PC-9 (cell line): ENCODE results near the gene SPATA4. TPM values are rescaled to one million over a fixed set of nuclear protein-coding genes. Genes with fewer than 3 reads are reported as not detected.

Source experiments
- BruUV-seq: library from RNA; stranded (reverse); fragments of 400-500 nt; replicated peaks from 2 replicates; lab custom pipeline; 2021; lab: Mats Ljungman, UMichigan
- CTCF ChIA-PET: fragments of 300-600 bp; sonication (Branson Sonifier 250); formaldehyde crosslinking; loops from one replicate; lab custom pipeline; 2022; ENCODE audit warnings: antibody characterized with exemption; lab: Charles Lee
- POLR2A ChIA-PET: fragments of 300-600 bp; sonication (Branson Sonifier 250); formaldehyde crosslinking; loops from one replicate; lab custom pipeline; 2022; ENCODE audit warnings: antibody characterized with exemption; ENCODE audit not compliant: unreplicated experiment; lab: Charles Lee
- DNase-seq, 2 experiments: peaks; one replicate each; pipeline versions ENCODE4 v3.0.0 to v3.0.0-alpha.2; 2015 to 2022; ENCODE audit warnings: mixed read lengths in 1 of 2
- H2AFZ ChIP-seq: fragments of 200-600 bp; sonication (generic); 2 replicates; pipeline ENCODE4 v1.8.1; 2017; ENCODE audit warnings: antibody characterized with exemption
- H3F3A ChIP-seq: fragments of 200-600 bp; sonication (generic); 2 replicates; pipeline ENCODE4 v1.8.1; 2017; ENCODE audit warnings: antibody characterized with exemption, mild to moderate bottlenecking, low read depth; ENCODE audit not compliant: insufficient read depth
- H3K27ac ChIP-seq: fragments of 200-600 bp; sonication (generic); 2 replicates; pipeline ENCODE4 v1.6.1; 2016; ENCODE audit warnings: mixed run types
- H3K27me3 ChIP-seq: fragments of 200-600 bp; sonication (generic); 2 replicates; pipeline ENCODE4 v1.6.1; 2016; ENCODE audit warnings: low read depth, mixed run types; ENCODE audit not compliant: insufficient read depth
- H3K36me3 ChIP-seq: fragments of 200-600 bp; sonication (generic); 2 replicates; pipeline ENCODE4 v1.6.1; 2016; ENCODE audit warnings: low read depth, mixed run types
- H3K4me1 ChIP-seq: fragments of 200-600 bp; sonication (generic); replicated peaks from 2 replicates; pipeline ENCODE4 v1.6.1; 2016; ENCODE audit warnings: mixed run types; ENCODE audit not compliant: insufficient read depth
- H3K4me2 ChIP-seq: fragments of 200-600 bp; sonication (generic); 2 replicates; pipeline ENCODE4 v1.6.1; 2017; ENCODE audit warnings: mixed run types
- H3K4me3 ChIP-seq: fragments of 200-600 bp; sonication (generic); 2 replicates; pipeline ENCODE4 v1.6.1; 2016; ENCODE audit warnings: mixed run types
- H3K79me2 ChIP-seq: fragments of 200-600 bp; sonication (generic); 2 replicates; pipeline ENCODE4 v1.6.1; 2017; ENCODE audit warnings: low read depth, mixed run types
- H3K9me2 ChIP-seq: fragments of 200-600 bp; sonication (generic); 2 replicates; pipeline ENCODE4 v1.8.1; 2017; ENCODE audit warnings: mild to moderate bottlenecking; ENCODE audit not compliant: insufficient read depth
- H3K9me3 ChIP-seq: fragments of 200-600 bp; sonication (generic); 2 replicates; pipeline ENCODE4 v1.8.1; 2016; ENCODE audit warnings: low read depth; ENCODE audit not compliant: insufficient read depth
- H4K20me1 ChIP-seq: fragments of 200-600 bp; sonication (generic); 2 replicates; pipeline ENCODE4 v1.8.1; 2017; ENCODE audit not compliant: insufficient read depth
- EZH2 ChIP-seq: fragments of 200-600 bp; sonication (generic); IDR thresholded peaks from 2 replicates; pipeline ENCODE4 v1.8.0; 2017; ENCODE audit warnings: antibody characterized with exemption, low read depth
- intact Hi-C: fragments of 100-400 bp; cut with micrococcal nuclease; formaldehyde crosslinking; loops from one replicate; pipeline ENCODE4 v1.10.0; 2022; ENCODE audit not compliant: unreplicated experiment
- total RNA-seq: library from RNA; stranded (reverse); gene quantifications from 2 replicates; pipeline ENCODE4 v1.2.3, GENCODE V29; 2021
- TF ChIP-seq, protein P1 (sequence below): fragments of 200-600 bp; sonication (generic); conservative IDR thresholded peaks from 2 replicates; pipeline ENCODE4 v1.6.1; 2017; ENCODE audit warnings: mixed run types, antibody characterized with exemption, mild to moderate bottlenecking, moderate library complexity

SPATA4 gene
- total RNA-seq, 1 experiment from 2014 or later = 1.1 TPM

DNA sequence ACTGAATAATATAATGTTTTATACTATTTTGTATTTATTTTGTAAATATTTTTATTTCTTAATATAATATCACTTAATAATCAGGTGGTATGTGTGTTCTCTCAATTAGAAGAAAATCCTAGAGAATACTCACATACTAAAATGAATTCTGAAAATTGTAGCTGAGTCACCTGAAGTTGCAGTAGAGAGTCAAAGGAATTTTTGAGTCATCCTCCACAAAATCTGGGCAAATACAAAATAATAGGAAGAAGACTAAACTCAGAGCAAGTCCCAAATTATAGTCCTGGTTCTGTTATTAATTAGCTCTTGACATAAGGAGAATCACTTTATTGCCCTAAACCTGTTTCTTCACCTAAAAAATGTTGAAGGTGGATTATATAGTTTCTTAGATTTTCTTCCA lies 57.8 kb downstream of the SPATA4 start:
- no peak for TF ChIP-seq EZH2
- TF ChIP-seq, protein P1, sequence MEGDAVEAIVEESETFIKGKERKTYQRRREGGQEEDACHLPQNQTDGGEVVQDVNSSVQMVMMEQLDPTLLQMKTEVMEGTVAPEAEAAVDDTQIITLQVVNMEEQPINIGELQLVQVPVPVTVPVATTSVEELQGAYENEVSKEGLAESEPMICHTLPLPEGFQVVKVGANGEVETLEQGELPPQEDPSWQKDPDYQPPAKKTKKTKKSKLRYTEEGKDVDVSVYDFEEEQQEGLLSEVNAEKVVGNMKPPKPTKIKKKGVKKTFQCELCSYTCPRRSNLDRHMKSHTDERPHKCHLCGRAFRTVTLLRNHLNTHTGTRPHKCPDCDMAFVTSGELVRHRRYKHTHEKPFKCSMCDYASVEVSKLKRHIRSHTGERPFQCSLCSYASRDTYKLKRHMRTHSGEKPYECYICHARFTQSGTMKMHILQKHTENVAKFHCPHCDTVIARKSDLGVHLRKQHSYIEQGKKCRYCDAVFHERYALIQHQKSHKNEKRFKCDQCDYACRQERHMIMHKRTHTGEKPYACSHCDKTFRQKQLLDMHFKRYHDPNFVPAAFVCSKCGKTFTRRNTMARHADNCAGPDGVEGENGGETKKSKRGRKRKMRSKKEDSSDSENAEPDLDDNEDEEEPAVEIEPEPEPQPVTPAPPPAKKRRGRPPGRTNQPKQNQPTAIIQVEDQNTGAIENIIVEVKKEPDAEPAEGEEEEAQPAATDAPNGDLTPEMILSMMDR = no peak
- H3F3A ChIP-seq = no peaks in the 10 kb centered on the region
- no peaks in the 10 kb centered on the region for H3K4me1 ChIP-seq
- H3K4me3 ChIP-seq = no peak overlapping the region
- H3K9me2 ChIP-seq = no peaks in the 10 kb centered on the region
- H3K4me2 ChIP-seq = no peak overlapping the region
- CTCF ChIA-PET = no interaction called here
- BruUV-seq = no TSS peak
- no peaks in the 10 kb centered on the region for H3K79me2 ChIP-seq
- intact Hi-C loops = no loop called here
- POLR2A ChIA-PET = no interaction called here
- no peaks in the 10 kb centered on the region for H4K20me1 ChIP-seq
- no peak overlapping the region for H2AFZ ChIP-seq
- no peak overlapping the region for H3K27ac ChIP-seq
- DNase-seq = no peak
- H3K27me3 ChIP-seq = no peaks in the 10 kb centered on the region
- no peaks in the 10 kb centered on the region for H3K36me3 ChIP-seq
- H3K9me3 ChIP-seq = no peaks in the 10 kb centered on the region

DNA sequence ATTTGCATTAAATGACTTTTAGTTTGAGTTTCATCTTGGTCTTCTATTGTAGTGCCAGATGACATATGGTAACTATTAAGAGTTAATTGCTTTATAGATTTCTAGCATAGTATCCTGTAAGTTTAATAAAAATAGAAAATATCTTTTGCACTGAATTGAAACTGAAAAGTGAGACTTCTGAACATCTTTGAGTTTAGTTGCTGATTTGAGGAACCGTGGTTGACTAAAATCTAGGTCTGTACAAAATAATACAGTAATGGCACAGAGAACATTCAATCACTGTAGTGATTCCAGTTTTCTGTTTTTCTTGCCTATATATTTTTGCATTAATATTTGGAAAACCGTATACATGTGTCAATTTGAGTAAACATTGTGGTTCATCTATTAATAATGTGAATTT lies 60.7 kb downstream of the SPATA4 start:
- Histone ChIP-seq H3K4me2 (no peak overlapping the region), H3K4me3 (no peak overlapping the region), H3K36me3 (no peaks in the 10 kb centered on the region), H3K4me1 (no peaks in the 10 kb centered on the region), H3K79me2 (no peaks in the 10 kb centered on the region), H3K27ac (no peak overlapping the region), H3K9me3 (no peaks in the 10 kb centered on the region), H3F3A (no peaks in the 10 kb centered on the region), H2AFZ (no peak overlapping the region), H3K27me3 (no peaks in the 10 kb centered on the region), H4K20me1 (no peaks in the 10 kb centered on the region), H3K9me2 (no peaks in the 10 kb centered on the region)
- POLR2A ChIA-PET = no interaction called here
- BruUV-seq = no TSS peak
- TF ChIP-seq EZH2 = no peak
- TF ChIP-seq, protein P1 = no peak
- CTCF ChIA-PET = no interaction called here
- intact Hi-C loops = no loop called here
- no peak for DNase-seq

Other genes starting within 250 kb of the SPATA4 start
- gene WDR17, start 129.7 kb downstream of the SPATA4 start, total RNA-seq = 2.2 and 2.3 TPM in 2 replicates
- gene ASB5, start 73.6 kb upstream of the SPATA4 start, total RNA-seq = not detected in 2 replicates
- gene SPCS3, start 124.4 kb upstream of the SPATA4 start, total RNA-seq = 107 TPM in 2 replicates